PFSK-1 (cell line): ENCODE measurements around the gene KRT78.

Experiments
- FOXP2 ChIP-seq: optimal IDR thresholded peaks from 2 replicates; pipeline ENCODE3; 2011; ENCODE audit warnings: borderline replicate concordance, control low read depth, inconsistent platforms; ENCODE audit not compliant: insufficient read depth; ENCODE audit errors: extremely low read length, extremely low read depth
- POLR2AphosphoS5 ChIP-seq: IDR thresholded peaks from 2 replicates; pipeline ENCODE4 v1.6.1; 2012; ENCODE audit warnings: low read depth, mild to moderate bottlenecking, control low read depth, low read length, moderate library complexity
- SIN3A ChIP-seq: IDR thresholded peaks from 2 replicates; pipeline ENCODE4 v1.6.1; 2012; ENCODE audit warnings: mild to moderate bottlenecking, low read length, moderate library complexity, borderline replicate concordance; ENCODE audit not compliant: insufficient read depth
- TAF1 ChIP-seq: IDR thresholded peaks from 2 replicates; pipeline ENCODE4 v1.6.1; 2012; ENCODE audit warnings: low read length, control low read depth, borderline replicate concordance; ENCODE audit not compliant: insufficient read depth
- TF ChIP-seq, protein P1 (sequence below), 2 experiments: IDR thresholded peaks; 2 replicates each; pipeline versions ENCODE4 v1.6.1 to v1.8.0; 2011 to 2012; ENCODE audit warnings: low read depth in 2 of 2, low read length in 2 of 2, control low read depth in 1 of 2, inconsistent platforms in 1 of 2, mild to moderate bottlenecking in 1 of 2, moderate library complexity in 1 of 2; ENCODE audit not compliant: insufficient read depth in 1 of 2

KRT78 gene

DNA sequence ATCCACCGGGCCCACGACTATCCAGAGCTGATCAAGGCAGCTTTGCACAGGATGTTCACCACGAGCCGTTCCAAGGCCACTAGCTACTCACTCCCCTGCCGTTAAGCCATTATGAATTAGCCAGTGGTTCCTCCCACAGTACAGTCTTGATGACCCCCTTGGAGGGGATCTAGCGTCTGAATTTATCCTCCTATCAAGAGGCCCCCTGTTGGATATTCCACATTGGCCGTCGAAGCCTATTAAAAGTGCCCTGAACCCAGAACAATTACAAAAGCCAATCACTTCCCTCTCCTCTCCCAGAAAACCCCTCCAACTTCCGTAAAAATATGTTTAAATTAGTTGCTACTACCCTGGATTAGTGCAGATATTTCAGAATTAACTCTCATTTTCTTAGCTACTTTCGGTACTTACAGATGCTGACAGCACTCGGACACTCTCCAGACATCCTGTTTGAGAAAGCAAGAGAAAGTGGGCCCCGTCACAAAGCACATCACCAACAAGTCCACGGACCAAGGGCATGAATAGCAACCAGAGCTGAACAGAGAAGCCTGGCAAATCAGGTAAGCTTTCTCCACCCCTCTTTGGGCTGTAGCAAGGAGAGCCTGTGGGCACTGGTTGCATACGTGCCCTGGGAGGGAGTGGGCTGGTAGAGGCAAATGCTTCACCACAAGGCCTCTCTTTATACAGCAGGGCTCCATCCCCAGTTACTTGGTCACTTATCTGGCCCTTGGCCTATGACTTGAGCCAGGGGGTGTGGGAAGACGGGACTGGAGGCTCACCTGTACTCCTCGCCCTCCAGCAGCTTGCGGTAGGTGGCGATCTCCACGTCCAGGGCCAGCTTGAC lies 58.1 kb downstream of the KRT78 start:
- TF ChIP-seq TAF1 (no peak), SIN3A (no peak), POLR2AphosphoS5 (no peak), FOXP2 (no peak)
- TF ChIP-seq, protein P1, sequence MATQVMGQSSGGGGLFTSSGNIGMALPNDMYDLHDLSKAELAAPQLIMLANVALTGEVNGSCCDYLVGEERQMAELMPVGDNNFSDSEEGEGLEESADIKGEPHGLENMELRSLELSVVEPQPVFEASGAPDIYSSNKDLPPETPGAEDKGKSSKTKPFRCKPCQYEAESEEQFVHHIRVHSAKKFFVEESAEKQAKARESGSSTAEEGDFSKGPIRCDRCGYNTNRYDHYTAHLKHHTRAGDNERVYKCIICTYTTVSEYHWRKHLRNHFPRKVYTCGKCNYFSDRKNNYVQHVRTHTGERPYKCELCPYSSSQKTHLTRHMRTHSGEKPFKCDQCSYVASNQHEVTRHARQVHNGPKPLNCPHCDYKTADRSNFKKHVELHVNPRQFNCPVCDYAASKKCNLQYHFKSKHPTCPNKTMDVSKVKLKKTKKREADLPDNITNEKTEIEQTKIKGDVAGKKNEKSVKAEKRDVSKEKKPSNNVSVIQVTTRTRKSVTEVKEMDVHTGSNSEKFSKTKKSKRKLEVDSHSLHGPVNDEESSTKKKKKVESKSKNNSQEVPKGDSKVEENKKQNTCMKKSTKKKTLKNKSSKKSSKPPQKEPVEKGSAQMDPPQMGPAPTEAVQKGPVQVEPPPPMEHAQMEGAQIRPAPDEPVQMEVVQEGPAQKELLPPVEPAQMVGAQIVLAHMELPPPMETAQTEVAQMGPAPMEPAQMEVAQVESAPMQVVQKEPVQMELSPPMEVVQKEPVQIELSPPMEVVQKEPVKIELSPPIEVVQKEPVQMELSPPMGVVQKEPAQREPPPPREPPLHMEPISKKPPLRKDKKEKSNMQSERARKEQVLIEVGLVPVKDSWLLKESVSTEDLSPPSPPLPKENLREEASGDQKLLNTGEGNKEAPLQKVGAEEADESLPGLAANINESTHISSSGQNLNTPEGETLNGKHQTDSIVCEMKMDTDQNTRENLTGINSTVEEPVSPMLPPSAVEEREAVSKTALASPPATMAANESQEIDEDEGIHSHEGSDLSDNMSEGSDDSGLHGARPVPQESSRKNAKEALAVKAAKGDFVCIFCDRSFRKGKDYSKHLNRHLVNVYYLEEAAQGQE (IDR thresholded peaks at IDR 0.05; ENCODE audit: insufficient read depth in 1 of 2, low read depth in 2 of 2, low read length in 2 of 2): no peak

- TF ChIP-seq, protein P1 (IDR thresholded peaks at IDR 0.05; ENCODE audit: insufficient read depth in 1 of 2, low read depth in 2 of 2, low read length in 2 of 2): no peak
- TF ChIP-seq POLR2AphosphoS5 (no peak), SIN3A (no peak), FOXP2 (no peak), TAF1 (no peak)
Measured at GRCh38 chr12:52789637-52790426, 59.0 kb downstream of the KRT78 start.

DNA sequence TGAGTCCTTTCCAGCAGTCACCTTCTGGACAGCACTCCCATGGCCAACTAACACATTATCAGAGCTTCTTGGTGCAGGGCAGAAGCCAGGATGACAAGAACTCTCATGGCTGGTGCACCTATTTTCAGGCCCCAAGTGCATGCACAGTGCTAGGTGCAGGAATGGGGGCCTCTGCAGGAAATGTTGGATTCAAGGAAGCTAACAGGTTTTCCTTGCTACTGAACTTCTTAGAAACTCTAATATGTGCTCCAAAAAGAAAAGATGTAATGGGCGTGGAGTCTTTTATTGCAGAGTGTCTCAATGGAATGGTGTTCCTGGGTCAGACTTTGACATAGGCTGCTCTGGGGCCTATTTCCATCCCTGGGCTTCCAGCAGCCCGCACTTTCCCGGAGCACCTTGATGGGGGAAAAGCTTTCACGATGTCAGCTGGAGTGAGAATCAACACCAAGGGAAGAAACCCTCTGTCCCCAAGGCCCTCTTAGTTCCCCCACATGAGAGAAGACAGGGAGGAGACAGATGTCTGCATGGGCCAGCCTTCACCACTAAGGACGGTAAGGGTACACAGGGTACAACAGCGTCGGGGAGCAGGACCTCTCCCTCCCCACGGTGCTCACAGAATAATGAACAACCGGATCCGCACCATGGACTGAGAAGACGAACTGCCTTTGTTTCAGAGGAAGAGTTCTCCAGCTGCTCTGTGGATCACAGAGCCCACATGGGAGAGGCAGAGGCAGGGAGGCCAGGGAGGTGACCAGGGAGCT lies 59.7 kb downstream of the KRT78 start:
- TF ChIP-seq FOXP2: no peak
- TF ChIP-seq TAF1: no peak
- TF ChIP-seq POLR2AphosphoS5: no peak
- TF ChIP-seq, protein P1 (IDR thresholded peaks at IDR 0.05; ENCODE audit: insufficient read depth in 1 of 2, low read depth in 2 of 2, low read length in 2 of 2): no peak
- no peak for TF ChIP-seq SIN3A

GRCh38 chr12:52788192-52788875 lies 60.5 kb downstream of the KRT78 start:
- TF ChIP-seq TAF1: no peak
- TF ChIP-seq FOXP2: no peak
- no peak for TF ChIP-seq POLR2AphosphoS5
- no peak for TF ChIP-seq SIN3A
- TF ChIP-seq, protein P1 (IDR thresholded peaks at IDR 0.05; ENCODE audit: insufficient read depth in 1 of 2, low read depth in 2 of 2, low read length in 2 of 2): no peak
